K562 (cell line): ENCODE data around the gene ALDH16A1. TPM values are rescaled to one million over a fixed set of nuclear protein-coding genes. Genes with fewer than 3 reads are reported as not detected.

Experiments
- BCOR ChIP-seq: fragments of 450-650 bp; IDR thresholded peaks from 2 replicates; pipeline ENCODE4 v1.6.1; 2016
- C11orf30 ChIP-seq: fragments of 450-650 bp; IDR thresholded peaks from 2 replicates; pipeline ENCODE4 v1.6.1; 2016; ENCODE audit warnings: low read depth, mild to moderate bottlenecking
- CBX8 ChIP-seq: fragments of 200-600 bp; sonication (generic); IDR thresholded peaks from 2 replicates; pipeline ENCODE4 v1.6.1; 2012; ENCODE audit warnings: borderline replicate concordance, mixed run types, low read depth, mild to moderate bottlenecking, moderate library complexity, mixed read lengths, low read length, control low read depth, inconsistent platforms; ENCODE audit not compliant: poor library complexity, severe bottlenecking; ENCODE audit errors: extremely low read depth
- CHD7 ChIP-seq: fragments of 200-600 bp; sonication (generic); IDR thresholded peaks from one replicate; pipeline ENCODE4 v1.6.1; 2012; ENCODE audit warnings: mild to moderate bottlenecking, low read depth, low read length, inconsistent platforms
- EZH2 ChIP-seq: IDR thresholded peaks from 2 replicates; pipeline ENCODE4 v1.6.1; 2012; ENCODE audit warnings: low read depth, mild to moderate bottlenecking, inconsistent platforms, low read length, borderline replicate concordance
- FOXA1 ChIP-seq: fragments of 450-650 bp; IDR thresholded peaks from 2 replicates; pipeline ENCODE4 v1.6.1; 2016; ENCODE audit warnings: mild to moderate bottlenecking, borderline replicate concordance
- FOXA3 ChIP-seq, 2 experiments: fragments of 450-650 bp in 1 of 2; sonication (generic) in 1 of 2; formaldehyde crosslinking; IDR thresholded peaks in 1 of 2; conservative IDR thresholded peaks in 1 of 2; 2 replicates each; pipeline versions ENCODE4 v1.4.0 to v1.8.0; 2020 to 2022; ENCODE audit warnings: mild to moderate bottlenecking in 2 of 2, missing genetic modification reagents in 1 of 2
- ID3 ChIP-seq, 2 experiments: fragments of 250-450 bp in 1 of 2; fragments of 450-650 bp in 1 of 2; sonication (Bioruptor Pico) in 1 of 2; IDR thresholded peaks; 2 replicates each; pipeline versions ENCODE4 v1.6.1 to v1.8.0; 2016 to 2021; ENCODE audit warnings: mild to moderate bottlenecking in 2 of 2, moderate library complexity in 2 of 2, missing compliant biosample characterization in 1 of 2, missing genetic modification characterization in 1 of 2
- PCBP2 ChIP-seq: fragments of 200-400 bp; formaldehyde crosslinking; IDR thresholded peaks from 2 replicates; pipeline ENCODE4 v1.6.1; 2018; ENCODE audit warnings: low read length, low read depth, mild to moderate bottlenecking, moderate library complexity; ENCODE audit not compliant: poor library complexity, severe bottlenecking
- PHF21A ChIP-seq: fragments of 450-650 bp; IDR thresholded peaks from 2 replicates; pipeline ENCODE4 v1.6.1; 2017; ENCODE audit warnings: low read depth, borderline replicate concordance
- POU5F1 ChIP-seq: fragments of 150-350 bp; IDR thresholded peaks from 2 replicates; pipeline ENCODE4 v1.6.1; 2014; ENCODE audit warnings: borderline replicate concordance, low read length, low read depth, mild to moderate bottlenecking; ENCODE audit not compliant: partially characterized antibody
- SRSF9 ChIP-seq: fragments of 200-400 bp; formaldehyde crosslinking; IDR thresholded peaks from 2 replicates; pipeline ENCODE4 v1.6.1; 2017; ENCODE audit warnings: low read depth, low read length, borderline replicate concordance
- ZNF12 ChIP-seq: sonication (generic); formaldehyde crosslinking; IDR thresholded peaks from 2 replicates; pipeline ENCODE4 v1.4.0; 2020; ENCODE audit warnings: mild to moderate bottlenecking, missing genetic modification reagents
- ZNF75A ChIP-seq: fragments of 450-650 bp; formaldehyde crosslinking; IDR thresholded peaks from 2 replicates; pipeline ENCODE4 v1.4.0; 2020; ENCODE audit warnings: mild to moderate bottlenecking
- polyA plus RNA-seq, 8 experiments: library from polyadenylated mRNA; depleted of rRNA in 4 of 8; stranded (reverse) in 5 of 8; unstranded in 3 of 8; fragments of >200 nt; fragmentation: Nextera tagmentation in 2 of 8; fragmentation: Illumina TruSeq in 1 of 8; extraction: Ambion mirVana in 2 of 8; extraction: Trizol in 1 of 8; gene quantifications; 2 replicates each; pipeline versions ENCODE4 v1.2.1 to v1.2.3, GENCODE V29; 2011 to 2014; ENCODE audit warnings: inconsistent platforms in 1 of 8, missing spikeins in 1 of 8
- total RNA-seq, 7 experiments: library from RNA; depleted of rRNA in 6 of 7; stranded (reverse); fragments of >200 nt in 6 of 7; fragmentation: Illumina TruSeq in 2 of 7; extraction: Trizol in 2 of 7; gene quantifications; 2 replicates each; pipeline versions ENCODE4 v1.2.1 to v1.2.3, GENCODE V29; 2011 to 2021; ENCODE audit warnings: low replicate concordance in 1 of 7

Gene ALDH16A1
- total and polyA plus RNA-seq, 9 of the 15 experiments (the other 6 are each of a cell fraction or from before 2014, with no cell fraction given), result 2.2 to 52.2 (median 7.6) TPM

- TF ChIP-seq CHD7 (no peak), FOXA1 (no peak), C11orf30 (no peak), POU5F1 (no peak), CBX8 (no peak), BCOR (peak; percentile 73), SRSF9 (no peak), PCBP2 (no peak), ZNF75A (CRISPR knock-in tag) (no peak), ZNF12 (CRISPR knock-in tag) (no peak), ID3 (CRISPR knock-in tag; IDR thresholded peaks at IDR 0.05) (no peak), ID3 (tag; IDR thresholded peaks at IDR 0.05) (no peak), FOXA3 (CRISPR knock-in tag; conservative IDR thresholded peaks at IDR 0.05 in 1 of 2, IDR thresholded peaks at IDR 0.05 in 1 of 2) (no peak), PHF21A (no peak), EZH2 (no peak)
These were observed 29.7 kb upstream of the ALDH16A1 start, which contains the start of gene PTH2 (continued) for GRCh38 chr19:49423071-49423984.
